K562 (cell line): ENCODE results near the gene TANC1. TPM values are rescaled to one million over a fixed set of nuclear protein-coding genes. Genes with fewer than 3 reads are reported as not detected.

Experiments
- ATAC-seq: fragments of 200-7000 bp; cut with Tn5 transposase; 3 replicates; pipeline ENCODE4 v1.9.1; 2020; ENCODE audit warnings: moderate library complexity
- BruUV-seq: library from RNA; stranded (reverse); fragments of 400-500 nt; replicated peaks from 2 replicates; lab custom pipeline; 2021; lab: Mats Ljungman, UMichigan
- CTCF ChIA-PET: fragments of 300-600 bp; formaldehyde crosslinking; extraction: SDS; loops from one replicate; lab custom pipeline; 2021; ENCODE audit warnings: low intra/inter-chr PET ratio; lab: Yijun Ruan, JAX
- POLR2A ChIA-PET: fragments of 300-600, 350-650 bp; sonication (Branson Sonifier 250); formaldehyde crosslinking; extraction: SDS; loops from one replicate; lab custom pipeline; 2021; ENCODE audit warnings: antibody characterized with exemption, inconsistent platforms; lab: Yijun Ruan, JAX
- DNase-seq, 4 experiments: peaks; one replicate each; pipeline versions ENCODE4 v3.0.0 to v3.0.0-alpha.2; 2011 to 2018; ENCODE audit warnings: low spot score in 3 of 4, mixed read lengths in 3 of 4; ENCODE audit errors: extremely low read depth in 1 of 4
- FAIRE-seq: peaks from 2 replicates; lab custom pipeline; 2011; peaks lifted over from hg19 to GRCh38; lab: Jason Lieb, UNC
- H2AFZ ChIP-seq: 2 replicates; pipeline ENCODE4 v1.6.0; 2011; ENCODE audit warnings: low read depth, low read length, control low read depth, inconsistent platforms
- H3K27ac ChIP-seq: fragments of 200-600 bp; 3 replicates; pipeline ENCODE4 v1.8.0; 2011; ENCODE audit warnings: low read depth, mild to moderate bottlenecking, control low read depth, inconsistent platforms, low read length, moderate library complexity, mixed read lengths; ENCODE audit errors: extremely low read depth
- H3K27me3 ChIP-seq, 2 experiments: fragments of 300-600 bp in 1 of 2; 2 replicates in 1 of 2; 3 replicates in 1 of 2; pipeline versions ENCODE4 v1.6.0 to v1.8.0; 2011; ENCODE audit warnings: inconsistent platforms in 2 of 2, low read length in 2 of 2, mild to moderate bottlenecking in 1 of 2, mixed read lengths in 1 of 2, moderate library complexity in 1 of 2; ENCODE audit not compliant: control insufficient read depth in 2 of 2, insufficient read depth in 2 of 2
- H3K36me3 ChIP-seq: fragments of 300-600 bp; 3 replicates; pipeline ENCODE4 v1.8.0; 2011; ENCODE audit warnings: mild to moderate bottlenecking, low read length, inconsistent platforms; ENCODE audit not compliant: control insufficient read depth, insufficient read depth
- H3K4me1 ChIP-seq, 2 experiments: fragments of 200-600 bp in 1 of 2; replicated peaks in 1 of 2; 2 replicates in 1 of 2; 3 replicates in 1 of 2; pipeline versions ENCODE4 v1.5.1 to v1.8.0; 2011; ENCODE audit warnings: inconsistent platforms in 2 of 2, low read length in 2 of 2, mild to moderate bottlenecking in 1 of 2, mixed read lengths in 1 of 2, moderate library complexity in 1 of 2; ENCODE audit not compliant: control insufficient read depth in 2 of 2, insufficient read depth in 2 of 2
- H3K4me2 ChIP-seq: 2 replicates; pipeline ENCODE4 v1.6.1; 2011; ENCODE audit warnings: low read length, control low read depth, inconsistent platforms, mixed read lengths; ENCODE audit not compliant: insufficient read depth
- H3K4me3 ChIP-seq: fragments of 200-600 bp; sonication (generic), shearing (Covaris generic); 2 replicates; pipeline ENCODE4 v1.5.1; 2016; ENCODE audit warnings: control low read depth, inconsistent platforms
- H3K79me2 ChIP-seq: fragments of 200-600 bp; 3 replicates; pipeline ENCODE4 v1.8.0; 2011; ENCODE audit warnings: low read length, inconsistent platforms; ENCODE audit not compliant: control insufficient read depth, insufficient read depth
- H3K9ac ChIP-seq, 2 experiments: 2 replicates each; pipeline versions ENCODE4 v1.6.0 to v1.6.1; 2011; ENCODE audit warnings: low read depth in 2 of 2, low read length in 2 of 2, control low read depth in 1 of 2, inconsistent platforms in 1 of 2, mild to moderate bottlenecking in 1 of 2, mixed read lengths in 1 of 2; ENCODE audit not compliant: insufficient read depth in 1 of 2
- H3K9me1 ChIP-seq: one replicate; pipeline ENCODE4 v1.6.0; 2011; ENCODE audit warnings: inconsistent platforms, mild to moderate bottlenecking, low read length, moderate library complexity; ENCODE audit not compliant: control insufficient read depth, insufficient read depth
- H3K9me3 ChIP-seq: replicated peaks from 2 replicates; pipeline ENCODE4 v1.5.1; 2011; ENCODE audit warnings: low read depth, low read length, inconsistent platforms; ENCODE audit not compliant: control insufficient read depth, insufficient read depth
- H4K20me1 ChIP-seq: replicated peaks from 2 replicates; pipeline ENCODE4 v1.6.1; 2011; ENCODE audit warnings: low read length, inconsistent platforms, mixed read lengths; ENCODE audit not compliant: control insufficient read depth, insufficient read depth
- SPI1 ChIP-seq: IDR thresholded peaks from 2 replicates; pipeline ENCODE4 v1.6.1; 2011; ENCODE audit warnings: low read depth, low read length, control low read depth, borderline replicate concordance
- THAP7 ChIP-seq: fragments of 250-450 bp; sonication (Bioruptor Pico); IDR thresholded peaks from 2 replicates; pipeline ENCODE4 v1.5.0; 2021
- WGBS: fragments of 100-300 bp; shearing (Covaris generic); methylation state at CpG from one replicate; pipeline ENCODE4 v1.1.6; 2016; ENCODE audit warnings: low coverage, mixed read lengths; ENCODE audit not compliant: insufficient coverage; ENCODE audit errors: missing lambda C conversion rate; 5-methylcytosine and 5-hydroxymethylcytosine counted together
- in situ Hi-C: fragments of 300-500 bp; cut with MboI; formaldehyde crosslinking; loops from 4 replicates; pipeline ENCODE4 v1.15.0; 2018; ENCODE audit warnings: inconsistent platforms, mixed read lengths
- intact Hi-C: fragments of 100-400 bp; cut with micrococcal nuclease; formaldehyde crosslinking; loops from 2 replicates; pipeline ENCODE4 v1.14.2; 2022
- polyA plus RNA-seq, 8 experiments: library from polyadenylated mRNA; depleted of rRNA in 4 of 8; stranded (reverse) in 5 of 8; unstranded in 3 of 8; fragments of >200 nt; fragmentation: Nextera tagmentation in 2 of 8; fragmentation: Illumina TruSeq in 1 of 8; extraction: Ambion mirVana in 2 of 8; extraction: Trizol in 1 of 8; gene quantifications; 2 replicates each; pipeline versions ENCODE4 v1.2.1 to v1.2.3, GENCODE V29; 2011 to 2014; ENCODE audit warnings: inconsistent platforms in 1 of 8, missing spikeins in 1 of 8
- total RNA-seq, 7 experiments: library from RNA; depleted of rRNA in 6 of 7; stranded (reverse); fragments of >200 nt in 6 of 7; fragmentation: Illumina TruSeq in 2 of 7; extraction: Trizol in 2 of 7; gene quantifications; 2 replicates each; pipeline versions ENCODE4 v1.2.1 to v1.2.3, GENCODE V29; 2011 to 2021; ENCODE audit warnings: low replicate concordance in 1 of 7

Gene TANC1
- total and polyA plus RNA-seq, 9 of the 15 experiments (the other 6 are each of a cell fraction or from before 2014, with no cell fraction given), result under 0.01 to 0.20 (median 0.07) TPM; not detected in 1

GRCh38 chr2:158997037-158997790 lies 28.8 kb downstream of the TANC1 start:
- Histone ChIP-seq H3K4me2 (no peak overlapping the region), H3K4me3 (no peak overlapping the region), H3K4me1 (no peaks in the 10 kb centered on the region), H3K36me3 (no peaks in the 10 kb centered on the region), H3K9ac (no peak overlapping the region), H2AFZ (no peak overlapping the region), H3K27ac (no peak overlapping the region), H3K79me2 (no peaks in the 10 kb centered on the region), H3K27me3 (peaks cover 24 to 43% of the 10 kb centered on the region in 2 experiments; a peak in 4 of 5 replicates), H3K9me1 (no peaks in the 10 kb centered on the region), H3K9me3 (no peaks in the 10 kb centered on the region), H4K20me1 (no peaks in the 10 kb centered on the region)
- FAIRE-seq, result no peak
- TF ChIP-seq SPI1, result 0 out of 2 replicates have a peak, but pooled peaks have one; percentile 29
- no peak for TF ChIP-seq THAP7 (CRISPR knock-in tag)
- under 1% methylated on average over 4 of the region's 4 CpGs for WGBS
- BruUV-seq, result no TSS peak
- ATAC-seq, result no peak
- ChIA-PET CTCF (no interaction called here), POLR2A (interaction anchor here (0.8 kb wide), 1 partner anchor 46 kb away, joined by 3 read pairs; no protein-coding TSS in a partner anchor)
- in situ Hi-C loops, result no loop called here
- intact Hi-C loops, result no loop called here
- no peak for DNase-seq
